KOPT-K1 (cell line): ENCODE measurements around the gene CDCA5.

Experiments used
- H3K27ac ChIP-seq: fragments of 200-600 bp; sonication (generic); 2 replicates; pipeline ENCODE4 v1.5.1; 2016; ENCODE audit warnings: antibody characterized with exemption, mild to moderate bottlenecking, low read depth, low read length; ENCODE audit not compliant: poor library complexity, severe bottlenecking
- H3K36me3 ChIP-seq: fragments of 200-600 bp; sonication (generic); 2 replicates; pipeline ENCODE4 v1.5.1; 2017; ENCODE audit warnings: antibody characterized with exemption, mild to moderate bottlenecking, low read length, moderate library complexity; ENCODE audit not compliant: insufficient read depth
- H3K9me3 ChIP-seq: fragments of 200-600 bp; sonication (generic); 2 replicates; pipeline ENCODE4 v1.5.1; 2017; ENCODE audit warnings: antibody characterized with exemption, low read length, mild to moderate bottlenecking; ENCODE audit not compliant: insufficient read depth, poor library complexity, severe bottlenecking

The CDCA5 gene

GRCh38 chr11:65100674-65101350 is 17.0 kb upstream of the CDCA5 start:
- Histone ChIP-seq H3K36me3 (peaks cover 55% of the 10 kb centered on the region), H3K27ac (no peak overlapping the region), H3K9me3 (no peaks in the 10 kb centered on the region)

- Histone ChIP-seq H3K9me3 (no peaks in the 10 kb centered on the region), H3K36me3 (peaks cover 30% of the 10 kb centered on the region), H3K27ac (peak overlapping the region; percentile 82)
Observed at GRCh38 chr11:65096926-65097325, 13.1 kb upstream of the CDCA5 start.

GRCh38 chr11:65095974-65096806 is 12.3 kb upstream of the CDCA5 start, which contains the start of gene VPS51:
Gene VPS51 (plus strand): TSS chr11:65096214. CDS start chr11:65096251, 37 bp downstream.
- peaks cover 25% of the 10 kb centered on the region for H3K36me3 ChIP-seq
- peak within 1 kb of the TSS; percentile 82 for H3K27ac ChIP-seq
- H3K9me3 ChIP-seq = no peaks in the 10 kb centered on the region

GRCh38 chr11:65095427-65095826 is 11.6 kb upstream of the CDCA5 start:
- Histone ChIP-seq H3K27ac (peak overlapping the region; percentile 82), H3K36me3 (peaks cover 18% of the 10 kb centered on the region), H3K9me3 (no peaks in the 10 kb centered on the region)

GRCh38 chr11:65090628-65091027 is 6.8 kb upstream of the CDCA5 start:
- Histone ChIP-seq H3K36me3 (peaks cover 43% of the 10 kb centered on the region), H3K27ac (no peak overlapping the region), H3K9me3 (no peaks in the 10 kb centered on the region)

- no peaks in the 10 kb centered on the region for H3K9me3 ChIP-seq
- H3K36me3 ChIP-seq = peaks cover 49% of the 10 kb centered on the region
- no peak overlapping the region for H3K27ac ChIP-seq
Observed at GRCh38 chr11:65089621-65090020, 5.8 kb upstream of the CDCA5 start.

GRCh38 chr11:65087827-65088226 is 4.0 kb upstream of the CDCA5 start:
- Histone ChIP-seq H3K36me3 (peaks cover 51% of the 10 kb centered on the region), H3K9me3 (no peaks in the 10 kb centered on the region), H3K27ac (no peak overlapping the region)

GRCh38 chr11:65087216-65087615 is 3.4 kb upstream of the CDCA5 start:
- H3K36me3 ChIP-seq = peaks cover 57% of the 10 kb centered on the region
- no peak overlapping the region for H3K27ac ChIP-seq
- no peaks in the 10 kb centered on the region for H3K9me3 ChIP-seq

- H3K27ac ChIP-seq = no peak overlapping the region
- H3K9me3 ChIP-seq = no peaks in the 10 kb centered on the region
- H3K36me3 ChIP-seq = peaks cover 61% of the 10 kb centered on the region
Observed at GRCh38 chr11:65086809-65087208, 3.0 kb upstream of the CDCA5 start.

GRCh38 chr11:65085446-65085845 is 1.6 kb upstream of the CDCA5 start:
- peaks cover 74% of the 10 kb centered on the region for H3K36me3 ChIP-seq
- H3K27ac ChIP-seq = no peak overlapping the region
- H3K9me3 ChIP-seq = no peaks in the 10 kb centered on the region

- no peaks in the 10 kb centered on the region for H3K9me3 ChIP-seq
- H3K36me3 ChIP-seq = peaks cover 80% of the 10 kb centered on the region
- H3K27ac ChIP-seq = peak overlapping the region; percentile 97
Observed at GRCh38 chr11:65084598-65085375, 947 bp upstream of the CDCA5 start.

- Histone ChIP-seq H3K36me3 (peaks cover 80% of the 10 kb centered on the region), H3K27ac (peak overlapping the region; percentile 97), H3K9me3 (no peaks in the 10 kb centered on the region)
Observed at GRCh38 chr11:65083134-65083833, 556 bp downstream of the CDCA5 start.

- Histone ChIP-seq H3K27ac (no peak overlapping the region), H3K36me3 (peaks cover 80% of the 10 kb centered on the region), H3K9me3 (no peaks in the 10 kb centered on the region)
Observed at GRCh38 chr11:65078786-65079342, 5.0 kb downstream of the CDCA5 start.

- Histone ChIP-seq H3K36me3 (peaks cover 80% of the 10 kb centered on the region), H3K9me3 (no peaks in the 10 kb centered on the region), H3K27ac (no peak overlapping the region)
Observed at GRCh38 chr11:65078151-65078550, 5.7 kb downstream of the CDCA5 start.
